Measurements from ENCODE around the gene CALR3. TPM values are rescaled to one million over a fixed set of nuclear protein-coding genes. Genes with fewer than 3 reads are reported as not detected.

CALR3 gene
- total and polyA plus RNA-seq, 2 of the 8 experiments (the other 6 are each of a cell fraction or from before 2014, with no cell fraction given): 0.11 to 0.32 TPM

DNA sequence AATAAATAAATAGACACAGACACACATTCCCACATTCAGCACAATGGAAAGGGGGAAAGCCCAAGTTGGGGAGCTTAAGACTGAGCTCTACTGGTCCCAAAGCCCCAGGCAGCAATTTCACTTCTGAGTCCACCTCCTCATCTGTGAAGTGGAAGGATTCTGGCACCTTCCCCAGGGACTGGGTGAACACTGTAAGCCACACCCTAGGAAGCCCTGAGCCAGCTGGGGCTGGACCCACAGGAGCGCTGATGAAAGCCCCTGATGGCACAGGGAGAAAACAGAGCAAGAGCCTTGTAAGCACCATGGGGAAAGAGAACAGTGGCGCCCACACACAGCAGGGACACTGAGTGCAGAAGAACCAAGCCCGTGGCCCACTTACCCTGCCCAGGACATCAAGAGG is 62.0 kb downstream of the CALR3 start:
- POLR2A ChIA-PET (ENCODE audit: partially characterized antibody): interaction anchor here (2.0 to 2.8 kb wide), 2 partner anchors 8 to 10 kb away, joined by 5 to 8 read pairs; no protein-coding TSS in a partner anchor
- H4K20me1 ChIP-seq (replicated peaks in 1 of 2; ENCODE audit: control insufficient read depth in 1 of 2, insufficient read depth in 2 of 2, low read length in 2 of 2): peaks cover 6 to 7% of the 10 kb centered on the region in 2 experiments
- no peaks in the 10 kb centered on the region for H3K4me1 ChIP-seq (replicated peaks in 1 of 4; ENCODE audit: control insufficient read depth in 3 of 4, insufficient read depth in 4 of 4, low read length in 3 of 4)
- no peak overlapping the region for H2BK5ac ChIP-seq (ENCODE audit: low read depth, low read length)
- 0 out of 2 replicates have a peak overlapping the region, but pooled peaks have one; percentile 51 for H4K8ac ChIP-seq (ENCODE audit: extremely low read depth, insufficient read depth, low read length)
- no peaks in the 10 kb centered on the region for H3K23me2 ChIP-seq (ENCODE audit: low read depth, low read length)
- no peak overlapping the region for H3K14ac ChIP-seq (ENCODE audit: insufficient read length)
- H3K4me3 ChIP-seq (ENCODE audit: extremely low read depth in 1 of 4, insufficient read depth in 2 of 4, low read depth in 3 of 4, low read length in 4 of 4): no peak overlapping the region
- CTCF ChIA-PET (ENCODE audit: partially characterized antibody): interaction anchor here (0.8 to 3.3 kb wide), 4 partner anchors 8 to 17 kb away, joined by 3 to 21 read pairs (median 4); no protein-coding TSS in a partner anchor
- no peak overlapping the region for H3K4ac ChIP-seq (replicated peaks; ENCODE audit: insufficient read length, low read depth, low read length)
- H4K91ac ChIP-seq (replicated peaks; ENCODE audit: insufficient read length, low read length): no peak overlapping the region
- H3K9ac ChIP-seq (replicated peaks in 1 of 4; ENCODE audit: extremely low read depth in 1 of 4, low read depth in 3 of 4, low read length in 3 of 4): no peak overlapping the region
- H2BK20ac ChIP-seq (ENCODE audit: low read length): no peak overlapping the region
- no peak overlapping the region for H2BK120ac ChIP-seq (replicated peaks; ENCODE audit: low read depth, low read length)
- no peak overlapping the region for H2AFZ ChIP-seq (ENCODE audit: low read length)
- no peak overlapping the region for H3K4me2 ChIP-seq (ENCODE audit: insufficient read depth in 1 of 2, low read depth in 2 of 2, low read length in 2 of 2)
- H2BK15ac ChIP-seq (ENCODE audit: low read length): no peak overlapping the region
- 86% methylated on average over 3 of the region's 3 CpGs; no CpG with 5 or more reads in 1 of the 2 experiments for WGBS, 2 experiments (ENCODE audit: extremely low coverage in 1 of 2, insufficient coverage in 1 of 2, insufficient read length in 1 of 2, insufficient replicate concordance in 2 of 2, low coverage in 1 of 2, low lambda C conversion rate in 2 of 2, missing lambda C conversion rate in 1 of 2)
- no peaks in the 10 kb centered on the region for H3K79me2 ChIP-seq (ENCODE audit: control insufficient read depth in 1 of 2, insufficient read depth in 2 of 2, low read length in 2 of 2)
- no peak overlapping the region for H3K27ac ChIP-seq (ENCODE audit: low read depth, low read length)
- TF ChIP-seq FOSL1 (IDR thresholded peaks at IDR 0.05; ENCODE audit: insufficient read depth, low read depth, low read length) (no peak), CHD1 (IDR thresholded peaks at IDR 0.05; ENCODE audit: low read depth, low read length) (no peak), POU5F1 (IDR thresholded peaks at IDR 0.05; ENCODE audit: low read depth, low read length) (no peak), GABPA (IDR thresholded peaks at IDR 0.05; ENCODE audit: borderline replicate concordance, insufficient read depth, low read length) (no peak), RAD21 (IDR thresholded peaks at IDR 0.05 in 1 of 2, conservative IDR thresholded peaks at IDR 0.05 in 1 of 2; ENCODE audit: low read depth in 2 of 2, low read length in 2 of 2) (no peak), BCL11A (IDR thresholded peaks at IDR 0.05; ENCODE audit: low read depth in 2 of 2, low read length in 2 of 2) (no peak), CTBP2 (IDR thresholded peaks at IDR 0.05; ENCODE audit: borderline replicate concordance, insufficient read depth, insufficient read length, low read length) (no peak), SIRT6 (IDR thresholded peaks at IDR 0.05; ENCODE audit: low read length) (no peak), NRF1 (IDR thresholded peaks at IDR 0.05; ENCODE audit: low read depth, low read length) (no peak), SIX5 (IDR thresholded peaks at IDR 0.05; ENCODE audit: low read depth, low read length) (no peak), TEAD4 (IDR thresholded peaks at IDR 0.05; ENCODE audit: low read depth, low read length) (no peak), ZNF274 (IDR thresholded peaks at IDR 0.05; ENCODE audit: borderline replicate concordance, extremely low read depth, low read length) (no peak), PHF8 (conservative IDR thresholded peaks at IDR 0.05; ENCODE audit: low read depth, low read length) (no peak)
- peaks cover 6 to 34% (median 22%) of the 10 kb centered on the region in 4 experiments; a peak in 6 of 8 replicates for H3K36me3 ChIP-seq (ENCODE audit: control insufficient read depth in 2 of 4, insufficient read depth in 4 of 4, low read length in 3 of 4)
- no peak overlapping the region for H3K56ac ChIP-seq (replicated peaks; ENCODE audit: insufficient read length, low read depth, low read length)
- no peak overlapping the region for H2BK12ac ChIP-seq (ENCODE audit: low read depth, low read length)
- H4K5ac ChIP-seq (ENCODE audit: insufficient read length, low read depth, low read length): no peak overlapping the region
- no peak overlapping the region for H3K23ac ChIP-seq (ENCODE audit: insufficient read length)
- DNase-seq (ENCODE audit: low read depth in 1 of 2, low spot score in 2 of 2) (no peak), FAIRE-seq (no peak)
- no peak overlapping the region for H3K18ac ChIP-seq (ENCODE audit: extremely low read depth, low read length)
- no peak overlapping the region for H2AK5ac ChIP-seq (ENCODE audit: low read depth, low read length)
- no peaks in the 10 kb centered on the region for H3K9me3 ChIP-seq (ENCODE audit: insufficient read depth in 2 of 2, low read depth in 1 of 2, low read length in 1 of 2)
- no peaks in the 10 kb centered on the region for H3K27me3 ChIP-seq (replicated peaks in 1 of 4; ENCODE audit: control insufficient read depth in 3 of 4, extremely low read depth in 1 of 4, insufficient read depth in 3 of 4, low read length in 3 of 4)
- H3K79me1 ChIP-seq (ENCODE audit: low read depth, low read length): no peaks in the 10 kb centered on the region

Data from H1 (cell line).